Trophoblast cell (in vitro differentiated cells and primary cell): ENCODE measurements around the gene PDE4D.

Source experiments
- DNase-seq, 2 donors: peaks; one replicate each; pipeline ENCODE4 v3.0.0-alpha.2; 2016
- H2AFZ ChIP-seq: 2 replicates; pipeline ENCODE4 v1.6.1; 2013; ENCODE audit warnings: low read length, moderate library complexity, mild to moderate bottlenecking; ENCODE audit not compliant: insufficient read depth, poor library complexity
- H2AK5ac ChIP-seq: 2 replicates; pipeline ENCODE4 v1.6.1; 2013; ENCODE audit warnings: mild to moderate bottlenecking, low read length
- H2BK120ac ChIP-seq: 2 replicates; pipeline ENCODE4 v1.6.1; 2013; ENCODE audit warnings: low read length, mild to moderate bottlenecking, moderate library complexity; ENCODE audit not compliant: insufficient read depth, poor library complexity
- H2BK12ac ChIP-seq: 2 replicates; pipeline ENCODE4 v1.6.1; 2013; ENCODE audit warnings: mild to moderate bottlenecking, low read length, moderate library complexity
- H2BK5ac ChIP-seq: 2 replicates; pipeline ENCODE4 v1.6.1; 2013; ENCODE audit warnings: low read length, low read depth, moderate library complexity, mild to moderate bottlenecking; ENCODE audit not compliant: poor library complexity
- H3K14ac ChIP-seq: 2 replicates; pipeline ENCODE4 v1.6.1; 2013; ENCODE audit warnings: mild to moderate bottlenecking, low read length
- H3K18ac ChIP-seq: 2 replicates; pipeline ENCODE4 v1.6.1; 2013; ENCODE audit warnings: mild to moderate bottlenecking, low read length
- H3K23ac ChIP-seq: 2 replicates; pipeline ENCODE4 v1.6.1; 2013; ENCODE audit warnings: low read length
- H3K27ac ChIP-seq: 2 replicates; pipeline ENCODE4 v1.5.1; 2013; ENCODE audit warnings: low read depth, mild to moderate bottlenecking, inconsistent platforms, low read length, moderate library complexity
- H3K27me3 ChIP-seq: 2 replicates; pipeline ENCODE4 v1.6.1; 2013; ENCODE audit warnings: inconsistent platforms, mild to moderate bottlenecking, low read length, moderate library complexity; ENCODE audit not compliant: insufficient read depth
- H3K36me3 ChIP-seq, 2 experiments: 1 replicate in 1 of 2; 2 replicates in 1 of 2; pipeline ENCODE4 v1.6.1; 2013; ENCODE audit warnings: low read length in 2 of 2, mild to moderate bottlenecking in 2 of 2, moderate library complexity in 1 of 2; ENCODE audit not compliant: insufficient read depth in 2 of 2, control insufficient read depth in 1 of 2
- H3K4ac ChIP-seq: 2 replicates; pipeline ENCODE4 v1.6.1; 2013; ENCODE audit warnings: low read depth, mild to moderate bottlenecking, low read length, moderate library complexity
- H3K4me1 ChIP-seq, 2 experiments: 1 replicate in 1 of 2; 2 replicates in 1 of 2; pipeline ENCODE4 v1.6.1; 2013; ENCODE audit warnings: low read length in 2 of 2, mild to moderate bottlenecking in 2 of 2, moderate library complexity in 1 of 2; ENCODE audit not compliant: insufficient read depth in 2 of 2, control insufficient read depth in 1 of 2
- H3K4me2 ChIP-seq: 2 replicates; pipeline ENCODE4 v1.6.1; 2013; ENCODE audit warnings: inconsistent platforms, mild to moderate bottlenecking, low read length, moderate library complexity
- H3K4me3 ChIP-seq: 2 replicates; pipeline ENCODE4 v1.5.1; 2013; ENCODE audit warnings: mild to moderate bottlenecking, low read depth, low read length, inconsistent platforms
- H3K79me1 ChIP-seq: one replicate; pipeline ENCODE4 v1.6.1; 2013; ENCODE audit warnings: low read length
- H3K79me2 ChIP-seq: 2 replicates; pipeline ENCODE4 v1.6.1; 2013; ENCODE audit warnings: low read length, mild to moderate bottlenecking; ENCODE audit not compliant: control insufficient read depth, insufficient read depth, poor library complexity
- H3K9ac ChIP-seq: 2 replicates; pipeline ENCODE4 v1.6.1; 2013; ENCODE audit warnings: mild to moderate bottlenecking, low read length
- H3K9me3 ChIP-seq: 2 replicates; pipeline ENCODE4 v1.6.1; 2013; ENCODE audit warnings: low read depth, mild to moderate bottlenecking, control low read depth, inconsistent platforms, low read length; ENCODE audit not compliant: insufficient read depth
- H4K12ac ChIP-seq: 2 replicates; pipeline ENCODE4 v1.6.1; 2013; ENCODE audit warnings: low read depth, mild to moderate bottlenecking, low read length, moderate library complexity
- H4K8ac ChIP-seq: 2 replicates; pipeline ENCODE4 v1.6.1; 2013; ENCODE audit warnings: low read depth, mild to moderate bottlenecking, low read length, moderate library complexity
- H4K91ac ChIP-seq: one replicate; pipeline ENCODE4 v1.6.1; 2013; ENCODE audit warnings: low read depth, mild to moderate bottlenecking, low read length, moderate library complexity
- WGBS: extraction: QIAGEN DNeasy Blood & Tissue Kit; methylation state at CpG from one replicate; pipeline ENCODE4 v1.1.7; 2013; ENCODE audit warnings: missing lambda C conversion rate; ENCODE audit not compliant: insufficient read length, insufficient coverage; ENCODE audit errors: extremely low coverage; 5-methylcytosine and 5-hydroxymethylcytosine counted together

The PDE4D gene

DNA sequence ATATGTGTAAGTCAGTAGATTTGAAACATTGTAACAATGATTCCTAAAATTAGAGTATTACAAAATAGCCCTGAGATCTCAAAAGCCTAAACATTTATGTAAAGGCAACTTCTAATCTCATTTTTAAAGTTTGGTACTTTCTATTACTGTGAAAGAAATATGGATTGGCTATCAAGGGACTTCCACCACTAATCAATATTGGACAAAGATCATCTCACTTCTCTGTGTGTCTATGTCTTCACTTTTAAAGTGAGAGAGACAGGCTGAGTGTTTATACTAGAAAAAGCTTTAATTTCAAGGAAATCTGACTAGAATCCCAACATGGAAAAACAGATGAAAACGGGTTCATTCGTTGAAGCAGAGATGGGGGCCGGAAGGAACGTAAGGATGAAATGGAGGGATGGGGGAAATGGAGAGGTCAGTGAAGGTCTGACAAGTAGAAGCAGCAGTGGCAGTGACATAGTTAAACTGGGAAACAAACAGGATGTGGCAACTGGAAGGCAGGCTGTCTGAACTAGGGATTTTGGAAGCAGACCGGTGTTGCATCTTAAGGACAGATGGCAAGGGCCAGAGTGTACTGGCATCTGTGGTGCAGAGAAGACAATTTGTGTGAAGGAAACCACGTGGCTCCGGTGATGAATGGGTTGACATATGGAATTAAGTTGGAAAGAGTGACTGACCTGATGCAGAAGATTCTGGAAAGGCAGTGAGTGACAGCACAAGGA, 60.8 kb downstream of the PDE4D start:
- H3K9me3 ChIP-seq: no peaks in the 10 kb centered on the region
- H3K9ac ChIP-seq: no peak overlapping the region
- H3K4me1 ChIP-seq: no peaks in the 10 kb centered on the region
- WGBS: no CpG with 5 or more reads among the region's 7 CpGs
- no peak for DNase-seq
- no peak overlapping the region for H2AFZ ChIP-seq
- no peak overlapping the region for H3K4ac ChIP-seq
- H3K79me1 ChIP-seq: no peaks in the 10 kb centered on the region
- no peak overlapping the region for H4K8ac ChIP-seq
- no peaks in the 10 kb centered on the region for H3K36me3 ChIP-seq
- H3K14ac ChIP-seq: no peak overlapping the region
- no peak overlapping the region for H3K4me2 ChIP-seq
- H2AK5ac ChIP-seq: no peak overlapping the region
- no peaks in the 10 kb centered on the region for H3K27me3 ChIP-seq
- H2BK120ac ChIP-seq: no peak overlapping the region
- no peaks in the 10 kb centered on the region for H3K79me2 ChIP-seq
- H3K4me3 ChIP-seq: no peak overlapping the region
- no peak overlapping the region for H2BK5ac ChIP-seq
- H3K23ac ChIP-seq: no peak overlapping the region
- no peak overlapping the region for H2BK12ac ChIP-seq
- H4K91ac ChIP-seq: no peak overlapping the region
- no peak overlapping the region for H3K27ac ChIP-seq
- H3K18ac ChIP-seq: no peak overlapping the region
- no peak overlapping the region for H4K12ac ChIP-seq

GRCh38 chr5:59831326-59832010, 62.1 kb downstream of the PDE4D start:
- H2AK5ac ChIP-seq: no peak overlapping the region
- no peak overlapping the region for H3K23ac ChIP-seq
- no peaks in the 10 kb centered on the region for H3K36me3 ChIP-seq
- no peak overlapping the region for H4K8ac ChIP-seq
- H4K12ac ChIP-seq: no peak overlapping the region
- no peak overlapping the region for H2BK120ac ChIP-seq
- no peak overlapping the region for H3K9ac ChIP-seq
- no peak overlapping the region for H3K27ac ChIP-seq
- no peak overlapping the region for H3K18ac ChIP-seq
- H3K79me1 ChIP-seq: no peaks in the 10 kb centered on the region
- no peak overlapping the region for H2BK5ac ChIP-seq
- H3K27me3 ChIP-seq: no peaks in the 10 kb centered on the region
- no CpG with 5 or more reads among the region's 4 CpGs for WGBS
- H3K79me2 ChIP-seq: no peaks in the 10 kb centered on the region
- no peak overlapping the region for H3K4me2 ChIP-seq
- no peak overlapping the region for H4K91ac ChIP-seq
- H3K9me3 ChIP-seq: no peaks in the 10 kb centered on the region
- no peak overlapping the region for H3K14ac ChIP-seq
- H2AFZ ChIP-seq: no peak overlapping the region
- H2BK12ac ChIP-seq: no peak overlapping the region
- H3K4me3 ChIP-seq: no peak overlapping the region
- H3K4me1 ChIP-seq: no peaks in the 10 kb centered on the region
- no peak for DNase-seq
- H3K4ac ChIP-seq: no peak overlapping the region

DNA sequence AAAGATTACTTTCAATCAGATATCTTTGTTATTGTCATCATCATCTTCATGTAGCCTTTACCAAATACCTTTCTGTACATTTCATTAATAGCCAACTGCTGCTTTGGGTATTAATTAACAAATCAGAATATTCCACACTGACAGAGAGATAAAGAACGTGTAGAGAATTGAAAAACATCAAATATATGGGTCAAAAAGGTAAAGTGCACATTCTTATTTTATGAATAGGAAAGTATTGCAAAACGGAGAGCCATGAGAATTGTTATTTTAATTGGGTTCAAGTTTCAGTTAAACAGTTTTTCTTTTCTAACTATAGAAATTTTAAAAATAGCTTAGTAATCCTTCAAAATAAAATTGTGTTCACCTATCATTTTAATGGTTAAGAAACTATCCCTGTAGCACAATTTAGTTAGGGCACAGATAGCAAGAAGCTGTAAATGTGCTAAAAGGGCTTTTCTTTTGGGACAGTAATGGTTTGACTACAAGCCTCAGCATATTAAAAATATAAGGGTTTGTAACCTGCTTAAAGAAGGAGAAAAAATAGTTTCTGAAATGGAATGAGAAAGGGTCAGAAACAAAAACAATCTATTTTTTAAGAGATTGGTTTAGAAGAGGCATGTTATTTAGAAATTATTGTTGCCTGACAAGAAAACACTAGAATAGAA, 62.9 kb downstream of the PDE4D start:
- no peak overlapping the region for H2BK120ac ChIP-seq
- no peak overlapping the region for H2BK5ac ChIP-seq
- no peak overlapping the region for H3K4me2 ChIP-seq
- no peak overlapping the region for H2BK12ac ChIP-seq
- H4K12ac ChIP-seq: no peak overlapping the region
- no CpG with 5 or more reads among the region's 2 CpGs for WGBS
- no peak overlapping the region for H3K27ac ChIP-seq
- DNase-seq: no peak
- no peak overlapping the region for H4K91ac ChIP-seq
- no peaks in the 10 kb centered on the region for H3K9me3 ChIP-seq
- H3K4me3 ChIP-seq: no peak overlapping the region
- no peak overlapping the region for H4K8ac ChIP-seq
- H3K36me3 ChIP-seq: no peaks in the 10 kb centered on the region
- no peaks in the 10 kb centered on the region for H3K79me2 ChIP-seq
- no peak overlapping the region for H3K4ac ChIP-seq
- no peak overlapping the region for H3K18ac ChIP-seq
- no peak overlapping the region for H3K9ac ChIP-seq
- H2AK5ac ChIP-seq: no peak overlapping the region
- no peak overlapping the region for H3K23ac ChIP-seq
- no peaks in the 10 kb centered on the region for H3K4me1 ChIP-seq
- H3K27me3 ChIP-seq: no peaks in the 10 kb centered on the region
- no peak overlapping the region for H3K14ac ChIP-seq
- H2AFZ ChIP-seq: no peak overlapping the region
- no peaks in the 10 kb centered on the region for H3K79me1 ChIP-seq

- Histone ChIP-seq H2AFZ (no peak overlapping the region), H3K4me1 (no peaks in the 10 kb centered on the region), H3K9me3 (no peaks in the 10 kb centered on the region), H2BK120ac (no peak overlapping the region), H4K8ac (no peak overlapping the region), H2AK5ac (no peak overlapping the region), H3K4me3 (no peak overlapping the region), H3K27me3 (no peaks in the 10 kb centered on the region), H4K12ac (no peak overlapping the region), H4K91ac (no peak overlapping the region), H2BK5ac (no peak overlapping the region), H3K79me1 (no peaks in the 10 kb centered on the region), H3K14ac (no peak overlapping the region), H2BK12ac (no peak overlapping the region), H3K4ac (no peak overlapping the region), H3K18ac (no peak overlapping the region), H3K27ac (no peak overlapping the region), H3K4me2 (no peak overlapping the region), H3K79me2 (no peaks in the 10 kb centered on the region), H3K9ac (no peak overlapping the region), H3K36me3 (no peaks in the 10 kb centered on the region), H3K23ac (no peak overlapping the region)
- WGBS: no CpG with 5 or more reads among the region's 2 CpGs
- no peak for DNase-seq
These were observed 63.6 kb downstream of the PDE4D start for GRCh38 chr5:59829922-59830321.
